ENCODE data around the gene WDR35.
A peak's percentile ranks its signal among the peaks of the same experiment; 100 is the strongest.

The WDR35 gene

DNA sequence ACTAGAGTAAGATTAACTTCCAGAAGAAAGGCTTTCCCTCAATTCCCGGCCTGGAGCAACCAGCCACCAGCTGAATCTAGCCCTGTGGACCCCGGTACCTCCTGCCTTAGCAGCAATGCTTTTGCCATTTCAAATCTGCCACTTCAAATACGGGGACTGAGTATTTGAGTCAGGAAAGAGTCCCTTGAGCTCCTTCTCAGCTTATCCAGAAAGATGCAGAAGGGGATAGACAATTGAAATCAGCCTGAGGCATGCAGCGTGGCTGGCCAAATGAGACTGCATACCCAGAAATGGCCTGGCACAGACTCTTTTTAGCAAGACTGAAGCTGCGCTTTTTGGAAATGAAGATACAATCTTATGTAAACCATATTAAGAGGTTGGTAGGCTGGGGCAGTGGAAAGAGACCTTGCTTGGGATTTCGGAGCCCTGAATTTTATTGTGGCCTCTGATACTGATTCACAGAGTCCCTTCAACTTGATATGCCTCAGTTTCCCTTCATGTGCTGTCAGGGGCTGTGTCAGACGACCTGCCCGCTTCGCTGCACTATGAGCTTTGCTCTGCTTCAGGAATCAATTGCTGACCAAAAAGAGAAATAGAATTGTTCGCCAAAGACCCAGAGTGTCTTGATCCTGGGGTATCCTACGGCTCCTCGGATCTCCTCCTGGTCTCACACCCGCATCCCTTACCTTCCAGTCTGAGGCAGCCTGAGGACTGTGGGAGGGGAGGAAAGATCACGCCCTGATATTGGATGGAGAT, 21.5 kb upstream of the WDR35 start:
- no peak for DNase-seq

DNA sequence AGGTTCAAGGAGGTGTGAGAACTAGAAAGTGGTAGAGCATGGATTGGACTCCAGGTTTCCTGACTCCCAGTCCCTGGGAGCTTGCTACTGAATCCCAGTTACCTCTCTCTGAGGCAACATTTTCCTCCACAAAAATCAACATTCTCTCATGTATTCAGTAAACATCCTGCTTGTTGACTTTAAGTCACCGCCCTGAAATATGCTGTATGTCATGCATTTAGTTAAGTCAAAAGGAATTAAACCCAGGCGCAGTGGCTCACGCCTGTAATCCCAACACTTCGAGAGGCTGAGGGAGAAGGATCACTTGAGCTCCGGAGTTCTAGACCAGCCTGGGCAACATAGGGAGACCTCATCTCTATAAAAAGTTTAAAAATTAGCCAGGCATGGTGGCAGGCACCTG, 18.8 kb upstream of the WDR35 start:
- no peak for DNase-seq

DNA sequence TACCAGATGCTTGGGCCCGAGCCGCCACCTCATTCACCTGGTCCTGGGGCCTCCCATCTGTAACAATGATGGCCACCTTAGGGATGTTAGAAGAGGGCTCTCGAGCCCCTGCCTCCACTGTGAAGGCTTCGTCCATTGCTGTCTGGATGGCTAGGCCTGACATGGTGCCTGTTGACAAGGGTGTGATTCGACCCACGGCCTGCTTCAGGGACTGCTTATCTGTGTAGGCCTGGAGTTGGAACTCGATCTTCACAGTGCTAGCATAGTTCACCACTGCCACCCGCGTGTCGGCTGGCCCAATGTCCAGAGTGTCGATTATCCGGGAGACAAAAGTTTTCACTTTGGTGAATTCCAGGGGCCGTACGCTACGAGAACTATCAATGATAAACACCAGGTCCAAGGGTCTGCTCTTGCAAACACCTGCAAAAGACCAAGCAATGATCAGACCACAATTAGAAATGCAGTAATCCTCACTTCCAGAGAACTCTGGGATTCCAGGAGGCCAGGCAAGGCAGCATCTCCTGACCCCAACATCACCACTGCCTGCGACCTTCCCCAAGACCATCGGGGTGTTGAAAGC, 16.1 kb upstream of the WDR35 start:
- DNase-seq: no peak

GRCh38 chr2:20005067-20005627, 15.2 kb upstream of the WDR35 start:
- no peak for DNase-seq

DNA sequence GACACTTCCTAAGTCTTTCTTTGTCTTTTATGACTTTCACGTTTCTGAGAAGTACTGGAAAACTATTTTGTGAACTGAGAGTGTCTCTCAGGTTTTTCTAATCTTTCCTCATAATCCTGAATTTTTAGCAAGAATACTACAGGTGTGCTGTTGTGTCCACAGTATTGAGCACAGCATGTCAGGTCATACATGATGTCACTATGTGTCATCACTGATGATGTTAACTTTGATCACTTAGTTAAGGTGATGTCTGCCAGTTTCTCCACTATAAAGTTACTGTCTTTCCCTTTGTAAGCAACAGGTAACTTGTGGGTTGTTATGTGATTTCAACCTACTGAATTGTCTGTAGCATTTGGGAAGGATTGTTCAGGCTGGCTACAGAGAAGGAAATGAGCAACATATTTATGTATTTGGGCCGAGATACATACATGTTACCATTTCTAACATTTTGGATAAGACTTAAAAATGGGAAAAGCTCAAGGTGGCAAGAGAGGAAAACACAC, 11.5 kb upstream of the WDR35 start:
- DNase-seq: no peak

DNA sequence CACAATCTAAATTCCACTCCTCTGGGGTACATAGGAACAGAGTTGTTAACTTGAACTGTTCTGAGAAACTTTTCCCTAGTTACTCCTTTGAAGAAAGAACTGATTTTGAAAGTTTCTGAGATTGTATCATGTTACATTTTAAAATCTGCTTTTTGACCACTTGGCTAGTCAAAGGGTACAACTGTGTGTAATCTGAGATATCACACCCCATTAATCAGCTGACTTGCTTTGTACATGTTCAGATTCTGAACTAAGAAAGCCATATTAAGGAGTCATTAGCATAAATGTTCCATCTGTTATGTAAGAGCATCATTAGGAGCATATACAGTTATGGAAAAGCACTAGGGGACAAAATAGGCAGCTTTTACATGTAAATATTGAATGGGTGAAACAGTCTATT, 3.8 kb upstream of the WDR35 start:
- DNase-seq: no peak

DNA sequence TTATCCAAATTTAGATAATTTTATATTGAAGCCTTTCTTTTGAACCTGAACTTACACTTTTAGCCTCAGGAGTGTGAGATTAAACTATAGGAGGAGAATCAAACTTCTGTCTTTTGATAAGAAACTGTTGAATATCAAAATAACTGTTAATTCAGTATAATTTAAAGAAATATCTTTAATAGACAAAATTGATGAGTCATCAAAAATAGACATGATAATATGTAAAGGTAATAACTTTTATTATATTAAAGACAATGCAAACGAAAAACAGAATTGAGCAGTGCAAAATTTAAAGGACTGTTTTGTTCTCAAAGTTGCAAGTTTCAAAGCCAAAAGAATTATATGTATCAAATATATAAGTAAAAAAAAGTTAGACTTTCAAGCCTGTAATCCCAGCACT, 2.0 kb upstream of the WDR35 start:
- no peak for DNase-seq

DNA sequence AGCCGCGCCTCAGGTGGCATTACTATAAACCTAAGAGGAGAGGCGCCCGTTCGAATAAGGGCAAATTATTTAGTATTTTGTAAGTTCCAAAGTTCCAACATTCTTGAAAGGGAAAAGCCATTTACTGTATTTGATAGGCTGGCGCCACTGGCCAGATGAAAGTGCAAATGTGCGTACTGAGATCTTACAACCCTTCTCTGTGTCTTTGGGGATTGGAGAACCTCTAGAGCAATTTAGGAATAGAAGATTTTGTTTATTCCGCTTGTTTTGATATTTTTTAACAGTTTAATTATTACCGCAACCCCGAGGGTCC, 467 bp upstream of the WDR35 start:
- no peak for DNase-seq

- no peak for DNase-seq
Observed at GRCh38 chr2:19989342-19989666, 601 bp downstream of the WDR35 start.

- DNase-seq: no peak
Observed at GRCh38 chr2:19988600-19988999, 1.3 kb downstream of the WDR35 start.

DNA sequence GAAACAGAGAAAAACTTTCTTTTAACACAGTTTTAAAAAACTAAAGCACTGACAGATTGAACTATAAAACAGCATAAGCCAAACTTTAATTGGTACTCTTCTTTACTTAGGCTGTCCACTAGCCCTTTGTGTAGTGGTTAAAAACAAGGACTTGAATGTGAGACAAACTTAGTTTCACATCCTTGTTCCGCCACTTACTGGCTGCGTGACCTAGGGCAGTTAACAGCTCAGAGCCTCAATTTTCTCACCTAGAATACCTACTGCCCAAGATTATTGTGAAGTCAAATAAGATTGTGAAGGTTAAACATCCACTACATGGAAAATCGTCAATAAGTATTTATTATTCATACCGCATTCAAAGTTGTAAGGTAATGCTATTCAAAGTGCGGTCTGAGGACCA, 2.0 kb downstream of the WDR35 start:
- no peak for DNase-seq

GRCh38 chr2:19982268-19982667, 7.6 kb downstream of the WDR35 start:
- DNase-seq: no peak

DNA sequence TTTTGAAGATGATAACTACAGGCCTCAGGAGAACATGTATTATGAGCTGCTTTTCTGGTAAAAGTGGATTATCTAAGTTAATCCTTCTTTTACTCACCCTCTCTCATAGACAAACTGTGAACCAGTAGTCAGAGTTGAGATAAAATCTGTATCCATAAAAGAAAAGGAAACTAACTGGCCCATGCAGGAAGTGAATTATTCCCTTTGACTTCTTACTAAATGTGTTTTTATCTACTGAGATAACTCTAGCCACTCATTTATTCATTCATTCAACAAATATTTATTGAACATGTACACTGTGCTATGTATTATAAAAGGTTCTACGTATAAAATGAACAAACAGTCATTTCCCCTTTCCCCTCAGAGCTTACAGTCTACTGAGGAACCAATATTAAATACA, 10.0 kb downstream of the WDR35 start:
- no peak for DNase-seq

- no peak for DNase-seq
Observed at GRCh38 chr2:19973466-19973865, 16.4 kb downstream of the WDR35 start.

DNA sequence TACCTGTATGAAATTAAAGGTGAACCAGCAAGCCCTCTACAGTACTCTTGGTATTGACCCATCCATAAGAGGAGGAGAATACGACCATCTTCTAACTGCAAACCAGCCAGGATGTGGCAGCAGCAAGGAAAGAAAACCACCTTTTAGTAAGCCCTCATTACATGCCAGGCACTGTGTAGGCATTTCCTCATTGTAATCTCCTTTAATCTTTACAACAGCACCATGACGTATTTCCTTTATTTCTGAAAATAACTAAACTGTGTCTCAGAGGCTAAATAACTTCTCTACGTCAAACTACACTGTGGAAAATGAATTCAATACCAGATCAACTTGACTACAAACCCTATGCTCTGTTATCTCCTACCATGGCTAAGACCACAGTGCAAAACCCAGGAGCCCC, 18.2 kb downstream of the WDR35 start:
- DNase-seq: no peak

- DNase-seq: no peak
Observed at GRCh38 chr2:19963386-19963785, 26.5 kb downstream of the WDR35 start.

DNA sequence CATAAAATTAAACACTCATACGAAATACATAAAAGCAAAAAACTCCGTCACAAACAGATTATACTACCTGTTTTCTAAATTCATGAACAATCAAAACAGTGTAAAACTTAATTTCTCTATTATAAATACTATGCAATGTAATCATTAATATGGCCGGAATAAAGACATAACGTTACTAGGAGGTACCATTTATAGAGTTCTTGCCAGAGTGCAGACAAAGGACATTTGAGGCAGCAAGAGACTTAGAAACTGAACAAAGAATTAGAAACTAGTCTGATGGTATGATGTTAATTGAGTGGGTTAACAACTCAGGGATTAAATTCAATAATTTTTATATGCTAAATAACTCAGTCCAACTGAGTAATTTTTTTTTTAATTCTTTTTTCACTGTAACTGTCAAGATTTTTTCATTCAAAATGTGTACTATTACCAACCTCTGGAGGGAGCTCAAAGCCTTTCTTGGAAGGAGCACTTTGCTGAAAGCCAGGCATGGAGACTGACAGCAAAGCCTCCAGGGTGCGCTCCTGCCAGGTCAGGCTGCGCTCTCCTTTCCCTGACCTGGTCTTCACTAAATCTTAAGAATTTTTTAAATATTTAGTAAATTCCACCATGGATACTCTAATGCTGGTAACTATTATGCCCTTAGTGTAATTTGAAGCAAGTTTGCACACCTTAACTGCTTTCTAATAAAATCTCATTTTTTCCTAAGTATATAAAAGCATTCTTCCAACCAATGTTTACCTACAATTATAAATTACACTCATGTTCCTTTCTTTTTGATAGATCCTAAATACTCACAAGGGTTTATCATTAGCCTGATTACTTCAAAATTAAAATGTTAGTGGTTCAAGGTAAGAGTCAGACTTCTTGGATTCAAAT, 34.1 kb downstream of the WDR35 start:
- peak; percentile 51 for DNase-seq

DNA sequence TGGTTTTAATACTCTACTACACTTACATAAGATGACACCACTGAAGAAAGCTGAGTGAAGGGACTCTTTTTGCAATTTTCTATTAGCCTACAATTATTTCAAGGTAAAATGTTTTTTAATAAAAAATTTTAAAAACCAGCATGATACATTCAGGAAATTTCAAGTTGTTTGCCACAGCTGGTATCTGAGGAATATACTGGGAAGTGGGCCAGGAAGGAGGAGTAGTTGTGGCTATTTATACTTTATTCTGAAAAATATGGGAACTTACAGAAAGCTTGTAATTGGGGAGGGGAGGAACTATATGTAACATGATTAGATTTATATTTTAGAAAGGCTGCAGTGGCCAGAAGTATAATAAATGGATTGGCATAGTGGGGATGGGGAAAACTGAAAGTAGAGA, 40.8 kb downstream of the WDR35 start:
- DNase-seq: no peak

GRCh38 chr2:19947184-19947940, 42.5 kb downstream of the WDR35 start:
- DNase-seq: no peak

DNA sequence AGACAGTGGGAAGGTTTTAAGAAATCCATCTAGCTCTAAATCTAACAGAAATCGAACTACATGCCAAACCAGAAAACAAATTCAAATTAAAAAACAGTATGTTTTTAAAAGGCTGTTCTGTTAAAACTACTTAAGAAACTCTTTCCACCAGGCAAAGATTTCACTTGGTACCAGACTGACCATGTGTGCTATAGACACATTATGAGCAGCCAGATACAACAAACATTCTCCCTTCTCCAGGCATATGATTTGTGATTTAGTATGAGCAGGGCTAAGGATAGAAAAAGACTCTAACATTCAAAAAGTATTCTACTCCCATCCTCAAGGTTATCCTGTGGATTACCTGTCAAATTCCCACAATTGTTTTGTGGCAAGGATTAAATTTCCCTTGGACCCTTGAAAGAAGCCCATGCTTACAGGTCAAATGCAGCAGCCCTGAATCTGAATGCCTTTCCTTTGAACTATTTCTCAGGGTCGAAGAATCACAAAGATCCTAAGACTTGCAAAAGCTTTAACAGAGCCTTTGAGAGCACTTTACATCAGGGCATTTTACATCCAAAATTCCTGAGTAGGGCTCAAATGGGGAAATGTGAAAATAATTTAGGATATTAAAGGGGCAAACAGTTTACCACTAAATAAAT, 45.6 kb downstream of the WDR35 start:
- no peak for DNase-seq

DNA sequence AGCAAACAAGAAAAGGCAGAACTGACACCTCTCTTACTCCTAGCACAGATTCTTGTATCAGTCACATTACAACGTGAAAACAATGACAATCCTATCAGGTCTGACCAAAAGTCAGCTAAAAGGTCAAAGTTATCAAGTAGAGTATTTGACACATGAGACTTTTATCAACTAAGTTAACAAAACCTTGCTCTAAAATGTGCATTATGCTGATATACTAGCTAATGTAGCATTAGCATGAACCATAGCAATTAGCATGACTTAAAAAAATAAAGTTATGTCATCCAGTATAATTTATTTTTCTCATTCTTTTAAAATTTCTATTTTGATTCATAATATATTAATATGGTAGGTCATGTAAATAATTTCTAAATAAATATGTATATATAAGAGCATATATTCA, 46.7 kb downstream of the WDR35 start:
- no peak for DNase-seq

- DNase-seq: no peak
Observed at GRCh38 chr2:19942199-19942598, 47.7 kb downstream of the WDR35 start.

GRCh38 chr2:19937004-19937403, 52.9 kb downstream of the WDR35 start:
- DNase-seq: no peak
